ENCODE results near the gene HEATR5B. TPM values are rescaled to one million over a fixed set of nuclear protein-coding genes. Genes with fewer than 3 reads are reported as not detected.

HEATR5B gene
- polyA plus RNA-seq, 3 donors: 3.5 to 21.6 (median 3.8) TPM

DNA sequence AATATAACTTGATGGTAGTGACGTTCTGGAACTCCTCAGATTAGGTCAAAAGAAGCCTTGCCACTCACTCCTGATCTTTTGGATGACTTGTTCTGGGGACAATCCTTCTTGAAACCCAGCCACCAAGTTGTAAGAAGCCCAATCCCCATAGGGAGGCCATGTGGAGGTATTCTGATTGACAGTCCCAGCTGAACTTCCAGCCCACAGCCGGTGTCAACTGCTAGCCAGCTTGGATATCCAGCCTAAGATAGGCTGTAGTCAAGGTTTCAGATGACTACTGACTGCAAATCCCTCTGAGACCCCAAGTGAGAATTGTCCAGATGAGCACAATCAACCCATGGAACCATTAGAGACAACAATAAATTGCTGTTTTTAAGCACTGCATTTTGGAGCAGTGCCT lies 41.2 kb upstream of the HEATR5B start:
- Mint-ChIP-seq H3K27ac (no peak overlapping the region), H3K9me3 (peaks cover 0 to 2% (median 0%) of the 10 kb centered on the region in 7 donors), H3K27me3 (ENCODE audit: low read depth in 3 of 3) (no peaks in the 10 kb centered on the region), H3K4me1 (no peaks in the 10 kb centered on the region), H3K36me3 (peaks cover 72 to 95% of the 10 kb centered on the region in 2 donors), H3K4me3 (no peak overlapping the region)
- no peak for DNase-seq
- H3K27me3 ChIP-seq (ENCODE audit: control insufficient read depth in 2 of 2, insufficient read depth in 2 of 2, low read length in 2 of 2): no peaks in the 10 kb centered on the region
- H3K79me2 ChIP-seq (ENCODE audit: insufficient read depth, low read length): no peaks in the 10 kb centered on the region
- intact Hi-C loops (cut with micrococcal nuclease): no loop called here
- no peak overlapping the region for H3K27ac ChIP-seq (ENCODE audit: low read depth in 1 of 2, low read length in 2 of 2)
- H3K9me3 ChIP-seq (replicated peaks in 1 of 2; ENCODE audit: control insufficient read depth in 1 of 2, insufficient read depth in 1 of 2, low read length in 2 of 2): no peaks in the 10 kb centered on the region
- no peak overlapping the region for H2AFZ ChIP-seq (ENCODE audit: insufficient read depth, low read depth, low read length, poor library complexity, severe bottlenecking)
- H3K9ac ChIP-seq (ENCODE audit: insufficient read depth, low read length, poor library complexity, severe bottlenecking): no peak overlapping the region
- H3K36me3 ChIP-seq (replicated peaks in 1 of 2; ENCODE audit: control insufficient read depth in 1 of 2, insufficient read depth in 2 of 2, low read length in 2 of 2): peaks cover 66 to 94% of the 10 kb centered on the region in 2 donors
- no peak overlapping the region for H3K4me2 ChIP-seq (replicated peaks; ENCODE audit: extremely low read depth, low read length, poor library complexity, severe bottlenecking)
- H3K4me1 ChIP-seq (ENCODE audit: control insufficient read depth in 1 of 2, insufficient read depth in 2 of 2, low read length in 2 of 2): no peaks in the 10 kb centered on the region
- 89% methylated on average over 1 of the region's 2 CpGs for WGBS (ENCODE audit: insufficient coverage)
- TF ChIP-seq CTCF (IDR thresholded peaks at IDR 0.05): no peak
- H3K4me3 ChIP-seq (replicated peaks in 1 of 3; ENCODE audit: low read depth in 2 of 3, low read length in 3 of 3): no peak overlapping the region
- peaks cover 13% of the 10 kb centered on the region for H4K20me1 ChIP-seq (ENCODE audit: insufficient read depth, low read length)

GRCh38 chr2:37119157-37119556 lies 35.0 kb upstream of the HEATR5B start:
- Histone ChIP-seq H3K4me3 (replicated peaks in 1 of 3; ENCODE audit: low read depth in 2 of 3, low read length in 3 of 3) (no peak overlapping the region), H3K4me2 (replicated peaks; ENCODE audit: extremely low read depth, low read length, poor library complexity, severe bottlenecking) (no peak overlapping the region), H2AFZ (ENCODE audit: insufficient read depth, low read depth, low read length, poor library complexity, severe bottlenecking) (no peak overlapping the region), H3K9ac (ENCODE audit: insufficient read depth, low read length, poor library complexity, severe bottlenecking) (no peak overlapping the region), H3K79me2 (ENCODE audit: insufficient read depth, low read length) (no peaks in the 10 kb centered on the region), H3K27me3 (ENCODE audit: control insufficient read depth in 2 of 2, insufficient read depth in 2 of 2, low read length in 2 of 2) (no peaks in the 10 kb centered on the region), H3K4me1 (ENCODE audit: control insufficient read depth in 1 of 2, insufficient read depth in 2 of 2, low read length in 2 of 2) (no peaks in the 10 kb centered on the region), H3K27ac (ENCODE audit: low read depth in 1 of 2, low read length in 2 of 2) (no peak overlapping the region), H3K36me3 (replicated peaks in 1 of 2; ENCODE audit: control insufficient read depth in 1 of 2, insufficient read depth in 2 of 2, low read length in 2 of 2) (peaks cover 55 to 80% of the 10 kb centered on the region in 2 donors), H4K20me1 (ENCODE audit: insufficient read depth, low read length) (no peaks in the 10 kb centered on the region), H3K9me3 (replicated peaks in 1 of 2; ENCODE audit: control insufficient read depth in 1 of 2, insufficient read depth in 1 of 2, low read length in 2 of 2) (no peaks in the 10 kb centered on the region)
- Mint-ChIP-seq H3K36me3 (peaks cover 57 to 87% of the 10 kb centered on the region in 2 donors), H3K9me3 (peaks cover 0 to 2% (median 0%) of the 10 kb centered on the region in 7 donors), H3K4me1 (no peaks in the 10 kb centered on the region), H3K4me3 (no peak overlapping the region), H3K27me3 (ENCODE audit: low read depth in 3 of 3) (no peaks in the 10 kb centered on the region), H3K27ac (peak overlapping the region in 1 of 7 donors; percentile 61)
- WGBS (ENCODE audit: insufficient coverage): no CpG with 5 or more reads among the region's 5 CpGs
- TF ChIP-seq CTCF (IDR thresholded peaks at IDR 0.05): no peak
- intact Hi-C loops (cut with micrococcal nuclease): no loop called here
- DNase-seq: no peak
